NCI-H82 treated with DMSO at 0.1 percent for 48 hours (cell line): ENCODE results near the gene ADCY2.
A peak's percentile ranks its signal among the peaks of the same experiment; 100 is the strongest.

ENCODE experiments used
- DNase-seq: peaks from one replicate; lab custom pipeline; 2025; ENCODE audit not compliant: unreplicated experiment; lab: John Stamatoyannopoulos, UW

ADCY2 gene

DNA sequence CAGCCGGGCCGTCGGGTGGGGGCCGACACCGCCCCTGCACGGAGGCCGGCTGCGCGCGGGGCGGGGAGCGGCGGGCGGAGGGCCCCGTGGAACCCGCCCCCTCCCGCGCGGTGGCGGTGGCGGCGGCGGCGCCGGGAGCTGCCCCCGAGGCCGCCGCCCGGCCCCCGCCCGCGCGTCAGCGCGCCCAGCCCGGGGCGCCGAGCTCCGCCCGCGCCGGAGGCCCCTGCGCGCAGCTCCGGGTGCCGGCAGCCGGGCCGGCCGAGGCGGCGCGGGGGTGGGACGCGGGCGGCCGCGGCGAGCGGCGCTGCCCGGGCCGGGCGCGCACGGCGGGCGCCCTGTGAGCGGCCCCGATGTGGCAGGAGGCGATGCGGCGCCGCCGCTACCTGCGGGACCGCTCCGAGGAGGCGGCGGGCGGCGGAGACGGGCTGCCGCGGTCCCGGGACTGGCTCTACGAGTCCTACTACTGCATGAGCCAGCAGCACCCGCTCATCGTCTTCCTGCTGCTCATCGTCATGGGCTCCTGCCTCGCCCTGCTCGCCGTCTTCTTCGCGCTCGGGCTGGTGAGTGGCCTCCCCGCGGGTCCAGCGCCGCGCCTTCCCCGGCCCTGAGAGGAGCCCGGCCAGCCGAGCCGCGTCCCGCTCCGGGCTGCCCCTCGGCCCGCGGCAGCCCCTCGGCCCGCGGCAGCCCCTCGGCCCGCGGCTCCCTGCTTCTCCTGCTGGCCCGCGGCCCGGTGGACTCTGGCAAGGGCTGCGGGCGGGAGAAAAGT, at the start of gene ADCY2:
TSS of gene ADCY2 (plus strand) at position 192 of the 766 bp plus-strand sequence. CDS start at position 351, 159 bp downstream.
- no peak for DNase-seq

DNA sequence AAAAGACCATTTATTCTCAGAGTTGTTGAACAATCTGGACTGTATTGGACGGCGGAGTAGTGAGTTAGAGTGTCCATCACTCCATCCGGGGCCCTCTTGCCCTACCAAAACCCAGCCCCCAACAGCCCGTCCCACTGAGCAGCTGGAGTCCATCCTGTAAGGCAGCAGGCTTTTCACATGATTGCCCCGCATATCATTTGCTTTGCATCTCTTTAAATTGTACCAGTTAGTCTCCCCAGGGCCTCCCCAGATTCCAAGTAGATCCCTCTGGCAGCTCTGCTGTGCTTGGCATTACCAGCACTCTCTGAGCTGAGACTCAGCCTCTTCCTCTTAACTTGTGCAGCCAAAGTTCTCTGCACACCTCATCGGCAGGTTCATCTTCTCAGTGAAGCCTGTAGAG, 48.6 kb upstream of the ADCY2 start:
- no peak for DNase-seq

DNA sequence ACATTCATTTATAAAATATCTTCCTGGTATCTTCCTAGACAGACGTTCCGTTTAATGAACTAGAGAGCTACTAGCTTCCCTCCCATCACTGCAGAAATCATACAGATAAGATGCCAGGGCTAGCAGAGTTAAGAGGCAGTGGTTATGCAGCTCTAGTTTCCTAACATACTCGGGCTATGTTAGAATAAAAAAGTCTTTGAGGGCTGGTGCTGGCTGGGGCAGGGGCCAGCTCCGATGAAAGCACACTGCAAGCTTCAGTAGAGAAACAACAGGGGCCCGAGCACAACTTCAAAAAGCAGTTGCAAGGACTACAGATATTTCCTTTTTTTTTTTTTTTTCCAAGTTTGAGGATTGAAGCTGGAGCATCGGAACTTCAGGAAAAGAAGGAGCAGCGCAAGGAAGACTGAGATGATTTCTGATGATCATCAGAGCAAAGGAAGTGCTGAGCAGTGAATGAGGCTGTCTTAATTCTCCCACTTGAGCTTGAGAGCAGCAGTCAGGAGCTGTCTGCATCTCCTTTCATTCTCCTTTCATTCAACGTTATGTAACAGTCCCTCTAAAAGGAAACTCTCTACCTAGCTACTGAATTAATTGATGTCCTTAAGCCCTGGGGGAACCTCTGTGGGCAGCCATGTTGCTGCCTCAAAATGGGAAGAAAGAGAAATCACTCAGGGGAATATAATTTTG, 47.6 kb upstream of the ADCY2 start:
- no peak for DNase-seq

DNA sequence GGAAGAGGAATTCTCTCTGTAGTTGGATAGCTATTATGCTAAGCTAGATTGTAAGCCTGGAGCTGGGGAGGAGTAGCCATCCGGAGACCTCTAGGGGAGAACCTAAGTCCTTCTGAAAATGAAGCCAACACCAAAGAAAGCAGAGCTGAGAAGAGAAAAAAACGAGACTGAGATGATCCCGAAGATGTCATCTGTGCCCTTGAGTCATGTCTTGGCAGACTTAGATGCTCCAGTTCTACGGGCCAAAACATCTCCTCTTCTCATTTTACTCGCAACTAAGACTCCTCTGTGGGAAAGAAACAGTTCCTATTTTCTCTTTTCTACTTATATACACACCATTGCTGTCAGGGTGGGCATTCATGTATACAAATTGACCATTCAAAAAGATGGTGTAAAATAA, 34.3 kb upstream of the ADCY2 start:
- DNase-seq, result no peak

DNA sequence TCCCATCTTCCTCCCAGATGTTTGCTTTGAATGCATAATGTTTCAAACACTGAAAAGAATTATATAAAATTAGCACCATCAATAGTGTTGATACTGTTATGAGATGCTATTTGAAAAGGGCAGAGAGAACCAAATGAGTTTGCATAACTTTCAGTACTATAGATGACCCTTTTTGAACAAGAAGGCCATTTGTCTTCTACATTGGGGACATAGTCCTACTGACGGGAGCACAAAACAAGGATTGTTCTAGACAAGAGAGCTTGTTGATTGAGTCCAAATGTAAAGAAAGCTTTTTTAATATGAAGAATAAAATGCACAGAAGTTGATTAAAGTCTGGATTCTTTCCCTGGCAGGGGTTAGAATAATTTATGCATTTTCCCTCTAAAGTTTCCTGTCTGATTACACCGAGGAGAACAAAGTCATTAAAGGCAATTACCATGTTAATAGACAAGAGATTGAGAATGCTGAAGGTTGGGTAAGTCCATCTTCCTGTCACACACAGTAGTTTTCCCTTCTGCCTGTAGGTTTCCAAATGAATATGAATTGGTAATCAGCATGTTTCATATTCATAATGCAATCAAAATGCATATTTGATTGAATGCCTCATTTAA, 32.8 kb upstream of the ADCY2 start:
- DNase-seq, result no peak

DNA sequence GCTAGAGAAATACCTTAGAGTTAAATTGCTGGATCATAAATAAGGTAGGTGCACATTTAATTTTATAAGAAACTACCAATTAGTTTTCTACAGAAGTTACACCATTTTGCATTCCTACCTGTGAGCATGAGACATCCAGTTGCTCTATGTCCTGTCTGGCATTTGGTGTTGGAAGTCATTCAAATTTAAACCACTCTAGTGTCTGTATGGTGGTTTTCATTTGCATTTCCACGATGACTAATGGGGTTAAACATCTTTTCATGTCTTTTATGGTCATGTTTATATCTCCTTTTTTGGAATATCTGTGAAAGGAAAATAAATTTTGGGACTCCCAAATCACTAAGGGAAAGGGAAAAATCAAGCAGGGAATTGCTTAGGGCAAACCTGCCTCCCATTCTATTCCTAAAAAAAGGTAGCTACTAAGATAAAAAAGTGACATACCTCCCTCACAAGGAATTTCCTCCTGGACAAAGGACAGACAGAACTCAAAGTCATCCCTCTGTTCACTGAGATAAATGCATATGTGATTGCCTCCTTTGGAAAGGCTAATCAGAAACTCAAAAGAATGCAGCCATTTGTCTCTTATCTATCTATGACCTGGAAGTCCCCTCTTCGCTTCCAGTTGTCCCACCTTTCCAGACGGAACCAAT, 31.6 kb upstream of the ADCY2 start:
- no peak for DNase-seq

DNA sequence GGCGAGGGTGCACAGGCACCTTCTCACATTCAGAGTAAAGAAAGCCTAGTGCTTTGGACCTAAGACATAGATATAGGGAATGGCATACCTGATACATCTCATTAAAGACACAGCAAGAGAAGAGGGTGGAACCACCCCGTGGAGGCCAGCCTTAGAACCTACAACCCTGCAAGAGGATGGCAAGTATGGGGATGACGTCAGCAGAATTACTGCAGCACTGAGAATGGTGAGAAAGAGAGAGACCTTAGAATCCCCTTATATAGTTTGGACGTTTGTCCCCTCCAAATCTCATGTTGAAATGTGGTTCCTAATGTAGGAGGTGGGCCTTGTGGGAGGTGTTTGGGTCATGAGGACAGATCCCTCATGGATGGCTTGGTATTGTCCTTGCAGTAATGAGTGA, 28.2 kb upstream of the ADCY2 start:
- DNase-seq, result no peak

DNA sequence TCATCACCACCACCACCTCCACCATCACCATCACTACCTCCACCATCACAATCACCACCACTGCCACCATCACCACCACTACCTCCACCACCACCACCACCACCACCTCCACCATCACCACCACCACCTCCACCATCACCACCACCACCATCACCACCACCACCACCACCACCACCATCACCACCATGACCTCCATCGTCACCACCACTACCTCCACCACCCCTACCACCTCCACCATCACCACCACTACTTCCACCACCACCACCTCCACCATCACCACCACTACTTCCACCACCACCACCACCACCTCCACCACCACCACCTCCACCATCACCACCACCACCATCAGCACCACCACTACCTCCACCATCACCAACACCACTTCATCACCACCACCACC, 23.5 kb upstream of the ADCY2 start:
- DNase-seq, result no peak

DNA sequence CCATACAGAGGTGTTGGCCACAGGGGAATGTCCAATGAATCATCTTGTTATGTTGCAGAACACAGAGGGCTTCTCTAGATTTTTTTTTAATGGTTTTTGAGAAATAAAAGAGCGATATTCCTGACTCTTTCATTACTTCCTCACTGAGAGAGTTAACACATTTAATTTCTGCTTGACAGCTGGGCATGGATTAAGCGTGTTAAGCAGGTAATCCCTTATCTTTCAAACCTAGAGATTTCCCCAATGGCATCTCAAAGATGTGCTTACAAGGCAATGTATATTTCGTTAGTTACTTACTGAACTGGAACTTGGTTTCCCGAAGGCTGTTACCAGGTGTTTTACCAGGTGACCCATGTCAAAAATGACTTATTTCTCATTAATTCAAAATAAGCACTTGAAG, 21.8 kb upstream of the ADCY2 start:
- DNase-seq, result peak; percentile 67

DNA sequence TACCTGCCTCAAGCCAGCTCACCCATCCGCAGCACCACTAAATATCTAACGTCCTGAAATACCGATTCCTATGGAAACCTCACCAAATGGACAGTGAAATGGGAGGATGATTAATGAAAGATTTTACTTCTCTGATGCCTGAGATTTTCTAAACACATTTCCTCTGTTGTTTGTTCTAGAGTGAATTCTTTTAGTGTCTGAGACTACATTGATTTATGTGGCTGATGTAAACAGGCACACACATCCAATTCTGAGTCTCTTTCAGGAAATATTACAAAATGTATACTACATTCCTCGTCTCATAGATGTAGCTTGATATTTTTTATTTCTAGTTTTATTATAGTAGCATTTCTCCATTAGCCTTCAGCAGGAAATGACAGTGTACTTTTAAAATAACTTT, 20.5 kb upstream of the ADCY2 start:
- DNase-seq, result no peak

DNA sequence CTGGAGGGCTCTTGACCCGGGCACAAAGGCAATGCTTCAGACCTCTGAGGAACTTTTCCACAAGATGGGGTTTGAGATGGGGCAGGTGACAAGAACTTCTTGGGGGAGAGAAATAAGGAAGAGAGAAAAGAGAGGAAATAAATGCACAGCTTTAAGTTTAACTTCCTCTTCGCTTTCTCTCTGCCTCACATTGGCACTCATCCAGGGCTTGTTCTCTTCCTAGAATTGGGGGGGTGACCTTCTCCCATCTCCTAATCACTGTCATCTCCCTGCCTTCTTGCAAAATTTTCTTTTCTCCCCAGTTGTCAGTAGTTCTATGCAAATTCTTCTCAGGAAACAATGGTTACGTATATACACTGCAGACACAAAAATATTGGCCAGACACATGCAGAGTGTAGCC, 19.1 kb upstream of the ADCY2 start:
- no peak for DNase-seq

DNA sequence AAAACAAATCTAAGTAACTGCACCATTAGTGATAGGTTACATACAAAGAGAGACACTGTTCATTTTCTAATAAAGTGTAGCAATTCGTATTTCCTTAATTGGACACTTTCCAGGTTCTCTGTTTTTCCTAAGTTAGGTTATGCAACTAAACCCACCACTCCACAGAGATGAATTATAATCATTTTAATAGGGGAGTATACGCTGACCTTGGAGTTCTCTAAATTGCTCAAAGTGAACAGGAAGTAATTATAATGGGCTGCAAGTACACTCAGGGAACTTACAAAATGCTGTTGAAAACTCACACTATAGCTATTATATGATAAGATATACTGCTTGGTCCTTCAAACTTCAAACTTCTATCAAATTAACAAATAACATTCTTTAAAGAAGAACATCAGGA, 18.2 kb upstream of the ADCY2 start:
- DNase-seq, result no peak

DNA sequence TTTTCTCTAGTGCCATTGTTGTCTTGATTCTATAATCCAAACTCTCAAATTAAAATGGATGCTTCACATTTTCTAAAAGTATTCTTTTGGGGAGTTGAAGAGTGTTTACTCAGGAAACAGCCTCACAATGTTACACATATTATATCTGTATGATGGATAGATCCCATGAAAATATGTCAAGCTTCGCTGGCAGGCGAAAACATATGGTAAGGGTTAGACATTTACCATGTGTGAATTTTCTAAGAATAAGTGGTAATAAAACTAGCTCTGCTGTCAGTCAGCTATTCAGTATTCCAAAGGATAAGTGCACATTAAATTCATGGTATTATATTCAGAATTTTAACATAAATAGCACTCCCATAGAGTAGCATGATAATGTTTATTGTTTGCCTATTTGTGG, 13.3 kb upstream of the ADCY2 start:
- no peak for DNase-seq

DNA sequence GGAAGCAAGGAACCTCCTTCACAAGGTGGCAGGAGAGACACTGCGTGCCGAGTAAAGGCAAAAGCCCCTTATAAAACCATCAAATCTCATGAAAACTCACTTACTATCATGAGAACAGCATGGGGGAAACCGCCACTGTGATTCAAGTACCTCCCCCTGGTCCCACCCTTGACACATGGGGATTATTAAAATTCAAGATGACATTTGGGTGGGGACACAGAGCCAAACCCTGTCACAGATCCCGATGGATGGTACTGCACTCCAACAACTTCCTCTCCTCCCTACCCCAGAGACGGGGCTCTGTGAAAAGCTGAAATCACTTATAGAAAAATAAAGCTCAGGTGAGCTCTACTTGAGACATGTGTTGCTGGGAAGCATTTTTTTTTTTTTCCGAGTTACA, 10.3 kb upstream of the ADCY2 start:
- DNase-seq, result peak; percentile 23

DNA sequence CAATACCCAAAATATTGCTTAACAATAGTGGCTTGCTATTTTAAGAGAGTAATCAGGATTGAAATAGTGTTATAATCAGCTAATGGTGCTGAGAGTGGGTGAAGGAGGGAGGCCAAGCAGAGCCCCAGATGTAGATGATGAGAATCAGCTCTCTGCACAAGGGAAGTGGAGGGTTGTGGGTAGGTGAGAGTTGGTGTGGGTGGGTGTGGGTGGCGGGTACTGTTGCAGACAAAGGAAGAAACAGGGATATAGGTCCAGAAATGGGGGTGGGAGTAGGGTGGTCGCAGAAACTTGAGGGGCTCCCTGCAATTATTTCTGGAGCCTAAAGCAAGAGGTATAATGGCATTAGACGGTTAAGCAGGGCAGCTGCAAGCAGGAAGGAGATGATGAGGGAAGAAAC, 7.4 kb upstream of the ADCY2 start:
- DNase-seq, result no peak

DNA sequence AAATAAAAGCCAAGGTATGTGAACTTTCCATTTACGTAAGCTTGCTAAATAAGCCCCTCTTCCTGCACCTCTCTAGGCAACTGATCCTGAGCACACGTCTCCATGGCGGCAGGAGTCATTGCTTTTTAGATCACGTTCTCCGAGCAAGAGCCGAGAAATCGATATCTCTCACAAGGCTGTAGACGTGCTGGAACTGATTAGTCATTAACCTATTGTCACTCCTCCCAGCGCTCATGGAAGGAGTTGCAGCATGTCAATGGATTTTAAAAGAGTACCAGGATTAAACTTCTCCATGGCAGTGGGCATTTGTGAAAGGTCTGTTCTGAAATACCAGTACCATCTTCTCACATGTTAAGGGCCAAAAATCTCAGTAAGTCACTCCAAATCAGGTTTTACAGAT, 4.7 kb upstream of the ADCY2 start:
- DNase-seq, result peak; percentile 65

DNA sequence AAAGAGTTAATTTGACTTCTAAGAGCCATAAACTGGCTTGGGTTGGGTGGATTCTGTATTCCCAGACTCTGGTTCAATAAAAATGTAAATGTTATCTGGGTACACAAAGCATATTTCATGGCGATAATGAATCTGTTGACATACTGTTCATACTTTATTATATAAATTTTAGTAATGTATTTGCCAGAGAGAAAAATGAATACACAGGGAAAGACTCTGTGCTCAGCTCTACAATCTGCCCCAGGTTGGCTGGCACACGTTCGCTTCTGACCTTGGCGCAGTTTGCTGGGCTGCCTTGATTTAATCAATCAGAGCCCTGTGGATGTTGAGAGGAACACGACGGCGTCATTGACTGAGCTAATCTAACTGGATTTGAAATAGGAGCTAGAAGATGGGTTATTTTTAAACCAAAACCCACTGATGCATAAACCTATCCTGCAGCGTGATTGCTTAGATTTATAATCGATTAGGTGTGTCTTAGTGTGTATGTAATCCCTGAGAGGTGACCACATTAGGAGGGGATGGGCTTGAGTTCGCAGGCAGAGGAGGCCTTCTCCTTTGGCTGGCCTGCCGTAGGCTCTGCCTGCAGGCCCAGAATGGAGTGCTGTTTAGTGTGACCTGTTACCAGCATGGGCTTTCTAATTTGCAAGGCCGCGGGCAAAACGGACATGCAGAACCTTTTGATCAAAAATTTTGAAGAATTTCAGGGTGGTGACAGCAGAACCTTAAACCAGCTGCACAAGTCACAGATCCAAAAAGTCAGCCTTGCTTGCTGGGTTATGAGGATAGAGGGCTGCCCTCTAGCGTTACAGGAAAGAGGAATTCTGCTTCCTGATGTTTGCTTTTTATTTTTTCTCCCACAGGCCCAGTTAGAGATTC, 3.9 kb upstream of the ADCY2 start:
- DNase-seq, result peak; percentile 31

DNA sequence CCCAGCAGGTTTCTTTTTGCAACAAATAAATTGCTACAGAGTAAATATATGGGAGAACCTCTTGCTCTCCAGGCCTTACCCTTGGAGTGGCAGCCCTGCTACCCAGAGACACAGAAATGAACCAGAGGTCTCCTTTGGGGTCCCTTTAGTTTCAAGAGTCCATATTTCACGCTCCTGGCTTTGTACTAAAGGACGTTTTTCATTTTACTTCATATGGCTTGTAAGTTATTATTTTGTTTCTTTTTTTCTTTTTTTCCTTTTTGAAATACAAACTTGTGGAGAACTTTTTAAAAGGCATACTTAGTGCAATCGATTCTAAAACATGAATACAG, 3.3 kb upstream of the ADCY2 start:
- no peak for DNase-seq

DNA sequence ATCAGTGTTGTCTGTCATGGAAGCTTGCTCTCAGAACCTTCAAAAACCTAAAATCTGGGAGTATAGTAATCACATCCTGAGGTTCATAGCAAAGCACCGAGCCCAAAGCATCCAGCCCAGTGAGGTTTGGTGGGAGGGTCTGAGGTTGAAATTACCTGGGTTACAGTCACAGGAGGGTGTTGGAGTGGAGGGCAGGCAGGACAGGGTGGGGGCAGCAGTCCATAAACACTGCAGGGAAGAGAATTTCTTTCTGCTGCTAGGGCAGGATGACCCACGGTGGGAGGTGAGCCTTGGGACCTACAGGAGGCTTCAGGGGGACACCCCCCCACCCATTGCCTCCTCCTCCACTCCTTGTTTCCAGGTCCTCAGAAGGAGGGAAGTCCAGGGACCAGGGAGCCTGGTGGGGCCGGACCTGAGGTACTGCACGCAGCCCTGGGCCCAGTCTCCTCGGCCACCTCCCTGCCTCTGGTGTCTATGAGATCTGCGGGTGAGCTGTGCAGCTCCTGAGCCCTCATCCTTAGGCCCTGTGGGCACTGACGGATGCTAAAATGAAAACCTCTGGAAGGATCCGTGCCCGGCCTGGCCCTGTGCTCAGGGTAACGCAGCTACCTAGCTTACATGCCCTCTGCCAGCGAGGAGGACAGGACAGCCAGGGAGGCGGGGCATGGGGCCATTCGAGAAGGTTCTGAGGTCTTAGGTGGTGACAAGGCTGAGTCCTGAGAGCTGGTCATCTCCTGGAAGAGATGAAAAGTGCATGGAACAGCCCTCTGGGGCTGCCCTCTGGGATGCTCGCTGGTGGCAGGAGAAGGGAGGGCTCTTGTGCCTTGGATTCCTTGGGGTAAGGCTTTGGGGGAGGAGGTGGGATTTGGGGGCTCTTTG, 1.8 kb upstream of the ADCY2 start:
- no peak for DNase-seq

DNA sequence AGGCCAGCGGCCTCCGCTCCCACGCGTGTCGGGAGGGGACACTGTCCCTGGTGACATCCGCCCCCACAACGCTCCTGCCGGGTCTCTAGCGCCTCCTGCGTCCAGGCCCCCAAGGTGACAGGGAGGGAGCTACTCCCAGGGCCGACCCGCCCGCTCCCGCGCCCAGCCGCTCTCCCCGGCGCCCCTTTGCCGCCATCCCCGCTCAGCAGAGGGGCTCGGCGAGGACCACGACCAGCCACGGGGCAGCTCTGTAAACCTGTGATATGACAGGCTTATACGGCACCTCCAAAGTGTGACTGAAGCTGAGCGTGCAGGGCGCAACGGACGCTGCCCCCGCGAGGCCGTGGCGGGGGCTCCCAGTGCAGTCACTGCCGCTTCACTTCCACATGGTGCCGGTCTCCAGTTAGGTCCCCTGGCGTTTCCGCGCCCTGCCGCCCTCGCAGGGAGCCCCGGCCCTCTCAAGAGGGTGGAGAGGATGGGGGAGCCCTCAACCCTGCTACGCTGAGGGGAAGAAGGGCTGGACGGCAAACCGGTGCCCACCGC, 978 bp upstream of the ADCY2 start:
- DNase-seq, result no peak
